H9 (cell line): ENCODE data around the gene CDK2. TPM values are rescaled to one million over a fixed set of nuclear protein-coding genes. Genes with fewer than 3 reads are reported as not detected.

Experiments used
- DNase-seq: peaks from one replicate; pipeline ENCODE4 v3.0.0-alpha.2; 2017
- H2AFZ ChIP-seq: one replicate; pipeline ENCODE4 v1.6.1; 2013; ENCODE audit warnings: mild to moderate bottlenecking, low read length, control low read depth, moderate library complexity
- H2AK5ac ChIP-seq: 2 replicates; pipeline ENCODE4 v1.6.1; 2013; ENCODE audit warnings: low read length, control low read depth, mixed read lengths; ENCODE audit not compliant: insufficient read length
- H2BK120ac ChIP-seq: one replicate; pipeline ENCODE4 v1.6.1; 2013; ENCODE audit warnings: low read depth, mild to moderate bottlenecking, low read length, control low read depth, inconsistent platforms; ENCODE audit not compliant: poor library complexity, severe bottlenecking
- H2BK12ac ChIP-seq: 2 replicates; pipeline ENCODE4 v1.6.1; 2013; ENCODE audit warnings: low read length, control low read depth, mixed read lengths, low read depth; ENCODE audit not compliant: insufficient read length
- H2BK15ac ChIP-seq: 2 replicates; pipeline ENCODE4 v1.6.1; 2013; ENCODE audit warnings: low read depth, low read length, control low read depth
- H2BK20ac ChIP-seq: one replicate; pipeline ENCODE4 v1.6.1; 2013; ENCODE audit warnings: low read depth, mild to moderate bottlenecking, low read length, control low read depth, inconsistent platforms; ENCODE audit not compliant: poor library complexity, severe bottlenecking
- H2BK5ac ChIP-seq: 2 replicates; pipeline ENCODE4 v1.6.1; 2013; ENCODE audit warnings: low read length, control low read depth, mixed read lengths; ENCODE audit not compliant: insufficient read length
- H3K14ac ChIP-seq: 2 replicates; pipeline ENCODE4 v1.6.1; 2013; ENCODE audit warnings: low read length, control low read depth; ENCODE audit not compliant: insufficient read depth
- H3K18ac ChIP-seq: 2 replicates; pipeline ENCODE4 v1.6.1; 2013; ENCODE audit warnings: low read depth, mild to moderate bottlenecking, mixed read lengths, low read length, control low read depth; ENCODE audit not compliant: insufficient read length
- H3K23ac ChIP-seq: 2 replicates; pipeline ENCODE4 v1.6.1; 2013; ENCODE audit warnings: low read length, control low read depth, mixed read lengths, low read depth; ENCODE audit not compliant: insufficient read length
- H3K23me2 ChIP-seq: 2 replicates; pipeline ENCODE4 v1.6.1; 2013; ENCODE audit warnings: low read depth, mild to moderate bottlenecking, mixed read lengths, low read length, control low read depth; ENCODE audit not compliant: insufficient read length, poor library complexity, severe bottlenecking
- H3K27ac ChIP-seq: 2 replicates; pipeline ENCODE4 v1.5.1; 2013; ENCODE audit warnings: low read length, control low read depth, mixed read lengths, low read depth; ENCODE audit not compliant: insufficient read length
- H3K27me3 ChIP-seq: 2 replicates; pipeline ENCODE4 v1.6.1; 2013; ENCODE audit warnings: low read length, control low read depth, inconsistent platforms; ENCODE audit not compliant: insufficient read depth
- H3K4ac ChIP-seq: 2 replicates; pipeline ENCODE4 v1.6.1; 2013; ENCODE audit warnings: low read depth, mild to moderate bottlenecking, control low read depth, inconsistent platforms, low read length, moderate library complexity
- H3K4me1 ChIP-seq: 2 replicates; pipeline ENCODE4 v1.6.1; 2013; ENCODE audit warnings: low read length, control low read depth, inconsistent platforms; ENCODE audit not compliant: insufficient read depth
- H3K4me2 ChIP-seq: 2 replicates; pipeline ENCODE4 v1.6.1; 2013; ENCODE audit warnings: low read length, control low read depth, mixed read lengths; ENCODE audit not compliant: insufficient read length, insufficient read depth
- H3K56ac ChIP-seq: 2 replicates; pipeline ENCODE4 v1.6.1; 2013; ENCODE audit warnings: low read depth, mild to moderate bottlenecking, mixed read lengths, low read length, control low read depth; ENCODE audit not compliant: insufficient read length
- H3K79me1 ChIP-seq: 2 replicates; pipeline ENCODE4 v1.6.1; 2013; ENCODE audit warnings: low read depth, mild to moderate bottlenecking, moderate library complexity, low read length, control low read depth, inconsistent platforms; ENCODE audit not compliant: insufficient read depth, poor library complexity, severe bottlenecking
- H3K79me2 ChIP-seq: 2 replicates; pipeline ENCODE4 v1.6.1; 2013; ENCODE audit warnings: low read length, control low read depth, inconsistent platforms; ENCODE audit not compliant: insufficient read depth
- H3K9ac ChIP-seq: 2 replicates; pipeline ENCODE4 v1.6.1; 2013; ENCODE audit warnings: low read length, control low read depth, mixed read lengths; ENCODE audit not compliant: insufficient read length; ENCODE audit errors: extremely low read depth
- H3K9me3 ChIP-seq: one replicate; pipeline ENCODE4 v1.6.1; 2013; ENCODE audit warnings: low read depth, low read length, inconsistent platforms; ENCODE audit not compliant: control insufficient read depth
- H3T11ph ChIP-seq: one replicate; pipeline ENCODE4 v1.6.1; 2013; ENCODE audit warnings: mild to moderate bottlenecking, low read length, control low read depth, inconsistent platforms
- H4K20me1 ChIP-seq: one replicate; pipeline ENCODE4 v1.6.1; 2013; ENCODE audit not compliant: control insufficient read depth, insufficient read length, insufficient read depth
- H4K5ac ChIP-seq: 2 replicates; pipeline ENCODE4 v1.6.1; 2013; ENCODE audit warnings: low read depth, mild to moderate bottlenecking, mixed read lengths, low read length, control low read depth; ENCODE audit not compliant: insufficient read length
- H4K8ac ChIP-seq: replicated peaks from 2 replicates; pipeline ENCODE4 v1.6.1; 2013; ENCODE audit warnings: low read length, control low read depth, mixed read lengths, low read depth; ENCODE audit not compliant: insufficient read length
- H4K91ac ChIP-seq: 2 replicates; pipeline ENCODE4 v1.6.1; 2013; ENCODE audit warnings: low read depth, mild to moderate bottlenecking, moderate library complexity, mixed read lengths, low read length, control low read depth; ENCODE audit not compliant: insufficient read length
- H3K27ac Mint-ChIP-seq, 3 experiments: 2 replicates in 2 of 3; 3 replicates in 1 of 3; pipeline ENCODE4 v1.8.0; 2020 to 2021; ENCODE audit warnings: mixed read lengths in 3 of 3, mild to moderate bottlenecking in 1 of 3, moderate library complexity in 1 of 3
- H3K27me3 Mint-ChIP-seq: 2 replicates; pipeline ENCODE4 v1.8.0; 2021; ENCODE audit warnings: low read depth, mild to moderate bottlenecking, moderate library complexity, mixed read lengths
- H3K36me3 Mint-ChIP-seq, 3 experiments: 2 replicates in 2 of 3; 3 replicates in 1 of 3; pipeline ENCODE4 v1.8.0; 2020 to 2021; ENCODE audit warnings: low read depth in 3 of 3, mixed read lengths in 3 of 3; ENCODE audit not compliant: insufficient read depth in 1 of 3
- H3K4me1 Mint-ChIP-seq, 2 experiments: 2 replicates each; pipeline ENCODE4 v1.8.0; 2020; ENCODE audit warnings: mixed read lengths in 2 of 2
- H3K4me3 Mint-ChIP-seq, 2 experiments: 2 replicates in 1 of 2; 3 replicates in 1 of 2; pipeline ENCODE4 v1.8.0; 2020 to 2021; ENCODE audit warnings: mild to moderate bottlenecking in 2 of 2, mixed read lengths in 2 of 2, moderate library complexity in 1 of 2
- H3K9me3 Mint-ChIP-seq, 2 experiments: 2 replicates in 1 of 2; 3 replicates in 1 of 2; pipeline ENCODE4 v1.8.0; 2020; ENCODE audit warnings: mild to moderate bottlenecking in 2 of 2, mixed read lengths in 2 of 2, moderate library complexity in 1 of 2
- CTCF ChIP-seq: fragments of 200-600 bp; sonication (generic); conservative IDR thresholded peaks from 3 replicates; pipeline ENCODE4 v1.8.0; 2021; ENCODE audit warnings: antibody characterized with exemption, mild to moderate bottlenecking
- WGBS: extraction: QIAGEN DNeasy Blood & Tissue Kit; methylation state at CpG from one replicate; pipeline ENCODE4 v1.1.7; 2013; ENCODE audit warnings: missing lambda C conversion rate, low lambda C conversion rate, mixed read lengths; ENCODE audit not compliant: insufficient read length; ENCODE audit errors: extremely low coverage; 5-methylcytosine and 5-hydroxymethylcytosine counted together
- total RNA-seq: library from RNA; stranded (reverse); gene quantifications from 2 replicates; pipeline ENCODE4 v1.2.1, GENCODE V29; 2021

The CDK2 gene
- total RNA-seq, 1 experiment from 2014 or later = 60.8 TPM

- Mint-ChIP-seq H3K9me3 (no peaks in the 10 kb centered on the region), H3K4me3 (no peak overlapping the region), H3K27ac (peak overlapping the region in 1 of 3 experiments; percentile 5; a peak in 1 of 7 replicates), H3K36me3 (peaks cover 12 to 49% (median 46%) of the 10 kb centered on the region in 3 experiments; a peak in 6 of 7 replicates), H3K27me3 (no peaks in the 10 kb centered on the region), H3K4me1 (peaks cover 5 to 6% of the 10 kb centered on the region in 2 experiments; a peak in 2 of 4 replicates)
- no peaks in the 10 kb centered on the region for H3K4me1 ChIP-seq
- H3K23ac ChIP-seq = no peak overlapping the region
- H4K8ac ChIP-seq = no peak overlapping the region
- no peaks in the 10 kb centered on the region for H4K20me1 ChIP-seq
- no peak overlapping the region for H2BK20ac ChIP-seq
- no peak overlapping the region for H2BK5ac ChIP-seq
- no peak overlapping the region for H3K14ac ChIP-seq
- no peak overlapping the region for H3K27ac ChIP-seq
- H4K91ac ChIP-seq = no peak overlapping the region
- H3K23me2 ChIP-seq = peaks cover 3% of the 10 kb centered on the region
- H3K56ac ChIP-seq = no peak overlapping the region
- no peaks in the 10 kb centered on the region for H3K27me3 ChIP-seq
- no peak overlapping the region for H2BK15ac ChIP-seq
- H2BK120ac ChIP-seq = no peak overlapping the region
- H3K79me1 ChIP-seq = peaks cover 3% of the 10 kb centered on the region
- H2AFZ ChIP-seq = no peak overlapping the region
- no CpG with 5 or more reads among the region's 7 CpGs for WGBS
- H3K4ac ChIP-seq = no peak overlapping the region
- no peaks in the 10 kb centered on the region for H3K9me3 ChIP-seq
- no peak overlapping the region for H4K5ac ChIP-seq
- H3K4me2 ChIP-seq = no peak overlapping the region
- H3K79me2 ChIP-seq = peaks cover 14% of the 10 kb centered on the region; the same call in 1 of the 2 replicates
- H3T11ph ChIP-seq = no peak overlapping the region
- no peak for DNase-seq
- H3K18ac ChIP-seq = no peak overlapping the region
- no peak overlapping the region for H2BK12ac ChIP-seq
- no peak overlapping the region for H3K9ac ChIP-seq
- H2AK5ac ChIP-seq = no peak overlapping the region
- TF ChIP-seq CTCF = no peak
These were observed 11.8 kb downstream of the CDK2 start for GRCh38 chr12:55978393-55978792.
